K562 (cell line): Measurements from ENCODE around the gene TLCD5. TPM values are rescaled to one million over a fixed set of nuclear protein-coding genes. Genes with fewer than 3 reads are reported as not detected.

ENCODE experiments used
- CCAR2 ChIP-seq: fragments of 200-400 bp; formaldehyde crosslinking; IDR thresholded peaks from 2 replicates; pipeline ENCODE4 v1.6.1; 2017; ENCODE audit warnings: mild to moderate bottlenecking, low read depth, low read length
- EP300 ChIP-seq: IDR thresholded peaks from 2 replicates; pipeline ENCODE4 v1.6.1; 2012; ENCODE audit warnings: low read length, improper control_type of control experiment
- ILK ChIP-seq: fragments of 450-650 bp; IDR thresholded peaks from 2 replicates; pipeline ENCODE4 v1.6.1; 2016; ENCODE audit warnings: missing genetic modification characterization, low read depth, mild to moderate bottlenecking, missing compliant biosample characterization, moderate library complexity, borderline replicate concordance
- MAZ ChIP-seq, 2 experiments: fragments of 450-650 bp in 1 of 2; sonication (generic) in 1 of 2; formaldehyde crosslinking; IDR thresholded peaks in 1 of 2; conservative IDR thresholded peaks in 1 of 2; 2 replicates each; pipeline versions ENCODE4 v1.4.0 to v1.5.0; 2020; ENCODE audit warnings: mild to moderate bottlenecking in 1 of 2, missing genetic modification reagents in 1 of 2
- PHF8 ChIP-seq: fragments of 200-600 bp; sonication (generic); IDR thresholded peaks from 2 replicates; pipeline ENCODE4 v1.6.1; 2012; ENCODE audit warnings: mixed run types, mild to moderate bottlenecking, inconsistent platforms, low read length, moderate library complexity, borderline replicate concordance
- PTBP1 ChIP-seq: fragments of 200-400 bp; formaldehyde crosslinking; IDR thresholded peaks from 2 replicates; pipeline ENCODE4 v1.6.1; 2017; ENCODE audit warnings: low read depth, low read length
- SMAD3 ChIP-seq: fragments of 450-650 bp; formaldehyde crosslinking; conservative IDR thresholded peaks from 2 replicates; pipeline ENCODE4 v1.4.0; 2020; ENCODE audit warnings: mild to moderate bottlenecking
- ZNF12 ChIP-seq: sonication (generic); formaldehyde crosslinking; IDR thresholded peaks from 2 replicates; pipeline ENCODE4 v1.4.0; 2020; ENCODE audit warnings: mild to moderate bottlenecking, missing genetic modification reagents
- polyA plus RNA-seq, 8 experiments: library from polyadenylated mRNA; depleted of rRNA in 4 of 8; stranded (reverse) in 5 of 8; unstranded in 3 of 8; fragments of >200 nt; fragmentation: Nextera tagmentation in 2 of 8; fragmentation: Illumina TruSeq in 1 of 8; extraction: Ambion mirVana in 2 of 8; extraction: Trizol in 1 of 8; gene quantifications; 2 replicates each; pipeline versions ENCODE4 v1.2.1 to v1.2.3, GENCODE V29; 2011 to 2014; ENCODE audit warnings: inconsistent platforms in 1 of 8, missing spikeins in 1 of 8
- total RNA-seq, 7 experiments: library from RNA; depleted of rRNA in 6 of 7; stranded (reverse); fragments of >200 nt in 6 of 7; fragmentation: Illumina TruSeq in 2 of 7; extraction: Trizol in 2 of 7; gene quantifications; 2 replicates each; pipeline versions ENCODE4 v1.2.1 to v1.2.3, GENCODE V29; 2011 to 2021; ENCODE audit warnings: low replicate concordance in 1 of 7
- TF ChIP-seq, protein P1 (sequence below): fragments of 450-650 bp; IDR thresholded peaks from 2 replicates; pipeline ENCODE4 v1.6.1; 2017; ENCODE audit warnings: antibody characterized with exemption, mild to moderate bottlenecking

The TLCD5 gene
- total and polyA plus RNA-seq, 9 of the 15 experiments (the other 6 are each of a cell fraction or from before 2014, with no cell fraction given): 0.94 to 5.1 (median 1.6) TPM

DNA sequence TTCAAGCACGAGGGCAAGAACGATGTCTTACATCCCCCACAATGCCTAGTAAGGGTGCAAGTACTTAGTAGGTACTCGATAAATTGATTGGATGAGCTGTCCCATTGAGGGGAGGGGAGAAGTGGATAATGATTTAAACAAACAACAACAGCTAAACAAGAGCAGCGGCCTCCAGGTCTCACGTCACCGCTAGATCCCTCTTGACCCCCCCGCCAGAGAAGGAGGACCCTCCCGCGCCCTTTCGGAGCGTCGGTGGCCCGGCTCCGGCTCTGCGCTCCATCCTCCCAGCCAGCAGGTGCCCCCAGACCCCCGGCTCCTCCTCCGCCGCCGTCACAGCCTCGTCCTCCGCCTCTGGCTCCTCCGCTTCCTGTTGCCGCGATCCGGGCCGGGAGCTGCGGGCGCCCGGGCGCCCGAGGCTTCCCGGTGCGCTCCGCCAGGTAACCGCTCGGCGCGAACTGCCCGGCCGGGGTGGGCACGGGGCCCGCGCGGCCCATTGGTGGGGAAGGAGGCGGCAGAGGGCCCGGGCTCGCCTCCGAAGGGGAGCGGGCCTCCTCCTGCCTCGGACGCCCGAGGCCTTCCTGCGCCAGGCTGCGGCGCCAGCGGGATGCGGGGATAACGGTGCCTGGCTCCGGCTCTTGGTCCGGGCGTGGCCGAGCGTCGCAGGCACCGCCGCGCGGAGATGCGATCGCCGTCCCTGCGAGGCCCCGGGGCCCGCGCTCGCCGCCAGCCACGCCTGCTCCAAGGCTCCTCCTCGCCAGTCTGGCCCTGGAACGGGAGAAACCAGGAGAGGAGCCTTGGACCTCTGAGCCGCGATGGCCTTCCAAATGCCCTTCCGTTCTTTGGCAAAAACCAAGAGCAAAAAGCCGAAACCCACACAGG lies at the start of gene TLCD5 (continued):
- no peak for TF ChIP-seq EP300
- no peak for TF ChIP-seq CCAR2
- peak; percentile 50; the same call in 1 of the 2 replicates for TF ChIP-seq PHF8
- TF ChIP-seq SMAD3: no peak
- peak in 1 of 2 experiments; percentile 43; a peak in 2 of 4 replicates for TF ChIP-seq MAZ (CRISPR knock-in tag; conservative IDR thresholded peaks at IDR 0.05 in 1 of 2, IDR thresholded peaks at IDR 0.05 in 1 of 2)
- TF ChIP-seq PTBP1: no peak
- TF ChIP-seq, protein P1, sequence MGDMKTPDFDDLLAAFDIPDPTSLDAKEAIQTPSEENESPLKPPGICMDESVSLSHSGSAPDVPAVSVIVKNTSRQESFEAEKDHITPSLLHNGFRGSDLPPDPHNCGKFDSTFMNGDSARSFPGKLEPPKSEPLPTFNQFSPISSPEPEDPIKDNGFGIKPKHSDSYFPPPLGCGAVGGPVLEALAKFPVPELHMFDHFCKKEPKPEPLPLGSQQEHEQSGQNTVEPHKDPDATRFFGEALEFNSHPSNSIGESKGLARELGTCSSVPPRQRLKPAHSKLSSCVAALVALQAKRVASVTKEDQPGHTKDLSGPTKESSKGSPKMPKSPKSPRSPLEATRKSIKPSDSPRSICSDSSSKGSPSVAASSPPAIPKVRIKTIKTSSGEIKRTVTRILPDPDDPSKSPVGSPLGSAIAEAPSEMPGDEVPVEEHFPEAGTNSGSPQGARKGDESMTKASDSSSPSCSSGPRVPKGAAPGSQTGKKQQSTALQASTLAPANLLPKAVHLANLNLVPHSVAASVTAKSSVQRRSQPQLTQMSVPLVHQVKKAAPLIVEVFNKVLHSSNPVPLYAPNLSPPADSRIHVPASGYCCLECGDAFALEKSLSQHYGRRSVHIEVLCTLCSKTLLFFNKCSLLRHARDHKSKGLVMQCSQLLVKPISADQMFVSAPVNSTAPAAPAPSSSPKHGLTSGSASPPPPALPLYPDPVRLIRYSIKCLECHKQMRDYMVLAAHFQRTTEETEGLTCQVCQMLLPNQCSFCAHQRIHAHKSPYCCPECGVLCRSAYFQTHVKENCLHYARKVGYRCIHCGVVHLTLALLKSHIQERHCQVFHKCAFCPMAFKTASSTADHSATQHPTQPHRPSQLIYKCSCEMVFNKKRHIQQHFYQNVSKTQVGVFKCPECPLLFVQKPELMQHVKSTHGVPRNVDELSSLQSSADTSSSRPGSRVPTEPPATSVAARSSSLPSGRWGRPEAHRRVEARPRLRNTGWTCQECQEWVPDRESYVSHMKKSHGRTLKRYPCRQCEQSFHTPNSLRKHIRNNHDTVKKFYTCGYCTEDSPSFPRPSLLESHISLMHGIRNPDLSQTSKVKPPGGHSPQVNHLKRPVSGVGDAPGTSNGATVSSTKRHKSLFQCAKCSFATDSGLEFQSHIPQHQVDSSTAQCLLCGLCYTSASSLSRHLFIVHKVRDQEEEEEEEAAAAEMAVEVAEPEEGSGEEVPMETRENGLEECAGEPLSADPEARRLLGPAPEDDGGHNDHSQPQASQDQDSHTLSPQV: no peak
- TF ChIP-seq ZNF12 (CRISPR knock-in tag): 0 out of 2 replicates have a peak, but pooled peaks have one; percentile 28
- no peak for TF ChIP-seq ILK
